ENCODE data around the gene CACNA1E.

The CACNA1E gene

GRCh38 chr1:181635110-181635509, 151.8 kb downstream of the CACNA1E start:
- DNase-seq (ENCODE audit: low spot score): no peak

DNA sequence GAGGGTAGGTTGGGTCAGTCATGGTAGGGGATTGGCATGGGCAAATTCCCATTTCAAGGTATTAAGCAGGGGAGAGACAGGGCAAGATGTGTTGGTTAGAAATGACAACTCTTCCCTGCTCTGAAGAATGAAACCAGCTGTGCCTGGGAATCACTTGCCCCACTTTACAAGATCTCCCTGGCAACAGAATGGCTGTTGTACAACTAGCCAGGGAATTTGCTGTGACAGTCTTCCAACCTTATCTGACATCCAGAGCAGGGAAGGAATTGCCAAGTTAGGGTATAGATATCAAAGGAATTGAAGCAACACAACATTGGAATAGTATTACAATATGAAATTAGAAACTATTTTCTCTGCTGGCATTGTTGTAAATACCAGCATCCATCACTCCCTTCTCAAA, 154.7 kb downstream of the CACNA1E start:
- DNase-seq (ENCODE audit: low spot score): no peak

DNA sequence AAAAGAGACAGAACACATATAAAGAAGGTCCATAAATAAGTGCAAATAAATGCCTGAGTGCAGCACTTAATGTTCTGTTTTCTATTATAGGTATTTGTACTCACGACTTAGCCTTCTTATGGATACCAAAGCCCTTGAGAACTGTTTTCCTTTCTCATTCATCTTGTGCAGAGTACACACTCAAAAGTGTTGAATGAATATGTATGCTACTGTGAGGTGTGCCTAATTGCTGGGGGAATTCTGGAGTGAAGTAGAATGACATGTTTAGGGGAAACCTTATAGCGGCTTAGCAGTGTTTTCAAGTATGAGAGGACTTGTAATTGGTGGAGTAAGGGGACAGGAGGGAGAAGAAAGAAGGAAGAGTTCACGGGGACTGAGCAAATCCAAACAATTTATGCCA, 157.6 kb downstream of the CACNA1E start:
- DNase-seq (ENCODE audit: low spot score): no peak

GRCh38 chr1:181643631-181644030, 160.3 kb downstream of the CACNA1E start:
- DNase-seq (ENCODE audit: low spot score): no peak

GRCh38 chr1:181645171-181645570, 161.9 kb downstream of the CACNA1E start:
- DNase-seq (ENCODE audit: low spot score): no peak

GRCh38 chr1:181646710-181647109, 163.4 kb downstream of the CACNA1E start:
- DNase-seq (ENCODE audit: low spot score): no peak

- DNase-seq (ENCODE audit: low spot score): no peak
Measured at GRCh38 chr1:181647314-181648035, 164.2 kb downstream of the CACNA1E start.

DNA sequence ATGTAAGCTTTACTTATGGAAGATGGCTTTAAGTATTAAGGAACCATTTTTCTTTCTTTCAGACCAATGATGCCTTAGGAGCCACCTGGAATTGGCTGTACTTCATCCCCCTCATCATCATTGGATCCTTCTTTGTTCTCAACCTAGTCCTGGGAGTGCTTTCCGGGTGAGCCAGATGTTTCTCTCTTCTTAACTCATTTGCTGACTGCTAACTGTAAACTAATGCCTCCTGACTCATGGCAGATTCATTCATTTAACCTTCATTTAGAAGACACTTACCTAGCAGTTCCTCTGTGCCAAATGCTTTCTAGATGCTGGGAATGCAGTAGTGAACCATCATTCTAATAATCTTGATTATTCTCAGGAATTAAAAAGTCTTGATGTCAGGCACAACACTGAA, 168.0 kb downstream of the CACNA1E start:
- DNase-seq (ENCODE audit: low spot score): no peak

DNA sequence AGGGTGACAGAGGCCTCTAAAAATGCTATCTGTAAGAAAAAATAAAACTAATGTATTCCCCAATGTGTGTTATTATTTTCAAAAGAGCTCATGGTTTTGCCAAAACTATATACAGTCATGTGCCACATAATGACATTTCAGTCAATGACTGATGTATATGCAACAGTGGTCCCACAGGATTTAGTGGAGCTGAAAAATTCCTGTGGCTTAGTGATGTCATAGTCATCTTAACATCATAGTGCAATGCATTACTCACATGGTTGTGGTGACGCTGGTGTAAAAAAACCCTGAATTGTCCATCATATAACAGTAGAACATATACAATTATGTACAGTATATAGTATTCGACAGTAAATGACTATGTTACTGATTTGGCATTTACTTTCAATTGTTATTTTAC, 172.4 kb downstream of the CACNA1E start:
- DNase-seq (ENCODE audit: low spot score): no peak

DNA sequence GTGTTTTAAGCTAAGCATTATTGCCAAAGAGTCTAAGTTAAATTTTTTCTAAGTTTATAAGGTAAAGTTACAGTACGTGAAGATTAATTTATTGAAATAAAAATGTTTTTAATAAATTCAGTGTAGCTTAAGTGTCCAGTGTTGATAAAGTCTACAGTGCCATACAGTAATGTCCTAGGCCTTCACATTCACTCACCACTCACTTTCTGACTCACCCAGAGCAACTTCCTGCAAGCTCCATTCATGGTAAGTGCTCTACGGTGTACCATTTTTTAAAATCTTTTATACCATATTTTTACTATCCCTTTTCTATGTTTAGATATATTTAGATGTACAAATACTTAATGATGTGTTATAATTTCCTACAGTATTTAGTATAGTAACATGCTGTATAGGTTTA, 173.2 kb downstream of the CACNA1E start:
- DNase-seq (ENCODE audit: low spot score): no peak

DNA sequence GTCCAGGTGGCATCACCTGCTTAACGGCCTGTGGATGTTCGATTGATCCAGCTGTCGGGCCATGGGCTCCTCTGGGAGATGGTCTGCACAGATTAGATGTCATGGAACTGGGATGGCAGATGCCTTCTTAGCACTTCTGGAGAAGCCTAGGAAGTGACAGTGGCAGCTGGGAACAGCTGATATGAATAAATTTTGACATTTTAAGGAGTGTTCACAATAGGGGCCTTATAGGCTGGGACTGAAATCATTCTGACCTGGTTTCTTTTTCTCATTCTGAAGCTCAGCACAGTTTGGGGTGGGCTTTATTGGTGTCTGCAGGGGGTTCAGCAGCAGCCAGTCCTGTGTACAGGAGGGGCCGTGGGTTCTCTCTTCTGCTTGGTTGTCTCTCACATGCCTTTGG, 175.3 kb downstream of the CACNA1E start:
- no peak for DNase-seq (ENCODE audit: low spot score)

DNA sequence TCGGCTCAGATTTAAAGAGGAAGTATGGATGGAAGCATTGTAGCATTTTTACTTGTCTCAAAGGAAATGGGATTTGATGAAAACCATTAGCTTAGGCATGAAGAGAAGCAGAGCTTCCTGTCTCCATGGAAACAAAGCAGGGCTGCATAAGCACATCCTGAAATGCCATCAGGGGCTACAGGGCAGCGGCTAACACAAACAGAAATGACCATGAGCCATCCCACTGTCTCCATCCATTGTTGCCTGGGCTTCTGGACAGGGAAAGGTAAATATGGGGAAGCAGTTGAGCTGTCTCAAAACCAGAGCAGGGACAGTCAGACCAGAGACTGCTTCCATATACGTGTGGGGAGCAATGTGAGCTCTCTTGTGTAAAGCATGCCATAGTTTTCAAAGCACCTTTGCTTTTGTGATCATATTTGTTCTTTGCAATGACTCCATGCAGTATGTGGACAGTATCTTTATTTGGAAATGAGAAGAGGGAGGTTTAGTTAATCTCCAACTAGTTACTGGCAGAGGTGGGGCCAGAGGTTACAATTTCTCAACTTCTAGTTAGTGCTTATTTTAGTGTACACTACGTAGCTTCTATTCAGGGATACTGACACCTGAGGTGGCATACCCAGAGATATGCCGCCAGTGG, 176.1 kb downstream of the CACNA1E start:
- no peak for DNase-seq (ENCODE audit: low spot score)

DNA sequence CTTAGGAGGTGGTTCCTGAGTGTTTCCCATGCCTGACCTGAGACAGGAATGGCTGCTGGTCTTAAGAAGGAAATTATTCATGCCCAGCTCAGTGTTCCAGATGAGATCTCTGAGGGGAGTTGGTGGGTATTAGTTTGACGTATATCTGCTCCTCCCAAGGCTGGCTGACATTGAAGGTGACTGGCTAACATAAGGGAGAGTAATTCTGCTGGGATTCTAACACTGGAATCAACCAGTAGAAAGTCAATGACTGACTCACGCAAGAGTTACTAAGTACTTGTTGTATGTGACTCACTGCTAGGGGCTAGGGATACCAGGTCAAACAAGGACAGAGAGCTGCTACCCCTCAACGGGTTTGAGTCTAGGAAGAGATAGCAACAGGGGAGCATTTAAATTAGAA, 177.3 kb downstream of the CACNA1E start:
- DNase-seq (ENCODE audit: low spot score): no peak

- no peak for DNase-seq (ENCODE audit: low spot score)
Measured at GRCh38 chr1:181661569-181661968, 178.3 kb downstream of the CACNA1E start.

DNA sequence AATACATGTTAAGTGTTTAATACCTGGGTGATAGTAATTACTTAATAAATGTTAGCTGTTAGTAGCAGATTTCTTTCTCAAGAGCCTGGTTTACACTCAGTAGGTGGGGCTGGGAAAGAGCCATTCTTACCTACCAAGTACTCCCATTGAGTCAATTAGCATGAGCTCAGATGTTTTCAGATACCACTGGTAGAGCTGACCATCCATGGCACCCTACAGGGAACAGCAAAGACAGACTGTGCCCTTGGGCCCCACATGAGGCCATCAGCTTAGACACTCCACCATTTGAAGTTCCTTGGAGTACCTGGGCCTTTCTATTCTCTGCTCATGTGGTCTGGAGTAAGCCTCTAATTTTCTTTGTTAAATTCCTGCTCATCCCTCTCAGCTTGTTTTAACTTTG, 179.3 kb downstream of the CACNA1E start:
- DNase-seq (ENCODE audit: low spot score): no peak

DNA sequence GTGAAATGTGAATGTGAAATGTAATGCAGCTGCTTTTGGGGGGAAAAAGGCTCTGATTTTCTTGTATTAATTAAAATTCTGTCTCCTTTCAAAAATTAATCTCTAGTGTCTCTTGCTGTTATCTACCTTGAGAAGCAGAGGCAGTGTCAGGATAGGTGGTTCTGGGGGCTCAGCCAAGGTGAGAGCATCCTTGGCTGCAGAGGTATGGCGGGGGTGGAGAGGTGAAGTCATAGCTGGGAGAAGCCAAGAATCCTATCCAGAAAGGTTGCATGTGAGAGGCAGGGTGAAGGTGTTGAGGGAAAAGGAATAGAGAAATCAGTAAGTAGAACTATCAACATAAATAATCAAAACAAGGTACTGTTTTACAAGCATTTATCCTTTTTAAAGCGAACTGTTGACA, 181.2 kb downstream of the CACNA1E start:
- DNase-seq (ENCODE audit: low spot score): no peak

DNA sequence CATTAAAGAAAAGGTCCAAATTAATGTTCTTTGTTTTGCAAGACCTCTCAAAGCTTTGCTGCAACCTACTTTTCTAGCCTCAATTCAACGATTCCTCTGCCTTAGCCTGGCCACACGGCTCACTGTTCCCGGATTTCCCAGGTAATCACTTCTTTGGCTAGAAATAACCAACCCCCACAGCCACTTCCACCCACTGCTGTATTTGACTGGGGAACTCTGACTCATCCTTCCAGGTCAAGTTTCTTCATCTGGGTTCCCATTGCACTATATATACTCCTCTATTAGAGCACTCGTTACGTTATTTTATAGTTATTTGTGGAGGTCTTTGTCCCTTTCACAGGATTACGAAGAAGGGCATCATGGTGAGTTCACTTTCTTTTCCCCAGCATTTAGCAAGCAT, 185.9 kb downstream of the CACNA1E start:
- DNase-seq (ENCODE audit: low spot score): no peak

- DNase-seq (ENCODE audit: low spot score): no peak
Measured at GRCh38 chr1:181674617-181675016, 191.3 kb downstream of the CACNA1E start.

DNA sequence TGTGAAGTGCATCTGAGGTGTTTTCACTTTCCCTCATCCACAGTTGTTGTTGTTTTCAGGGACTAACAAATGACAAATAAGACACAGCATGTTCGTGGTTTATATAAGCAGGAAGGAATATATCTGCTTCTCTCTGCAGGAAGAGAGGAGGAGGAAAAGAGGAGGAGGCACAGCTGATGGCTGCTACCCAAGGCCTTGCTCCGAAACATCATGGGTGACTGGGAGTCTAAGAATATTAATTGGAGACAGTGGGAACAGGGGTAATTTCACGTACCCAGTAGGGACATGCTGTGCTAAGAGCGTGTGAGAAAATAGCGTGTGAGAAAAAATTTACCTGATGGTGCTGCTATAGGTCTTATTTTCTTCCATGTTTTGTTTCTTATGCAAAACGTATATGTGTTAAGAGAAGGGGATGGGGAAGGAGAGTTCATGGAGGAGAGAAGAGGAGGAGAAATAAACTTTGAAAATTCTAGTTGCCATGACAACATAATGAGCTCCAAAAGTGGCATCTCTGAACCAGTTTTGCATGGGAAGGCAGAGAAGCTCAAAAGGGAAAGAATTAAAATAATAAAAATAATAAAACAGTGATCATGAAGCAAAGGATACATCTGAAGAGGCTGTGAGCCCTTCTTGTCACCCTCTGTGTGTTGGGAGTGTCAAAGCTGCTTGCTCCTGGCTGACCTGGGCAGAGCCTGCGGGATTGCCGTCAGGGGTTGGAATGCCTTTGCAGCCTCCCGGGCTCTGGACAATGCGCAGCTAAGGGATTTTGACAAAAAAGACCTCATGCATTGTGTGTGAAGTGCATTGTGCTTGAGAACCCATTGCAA, 192.0 kb downstream of the CACNA1E start:
- no peak for DNase-seq (ENCODE audit: low spot score)

DNA sequence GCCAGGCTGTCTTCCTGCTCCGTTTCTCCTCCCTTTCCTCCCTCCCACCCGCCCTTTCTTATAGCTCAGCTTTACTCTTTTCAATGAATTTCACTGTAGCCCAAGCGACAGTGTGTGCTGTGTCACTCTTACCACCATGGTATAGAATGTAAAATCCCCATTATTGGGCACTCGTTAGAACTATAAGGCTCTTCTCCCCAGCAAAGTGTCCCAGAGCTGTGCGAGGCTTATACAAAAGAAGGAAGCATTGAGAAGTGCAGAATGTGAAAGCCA, 192.5 kb downstream of the CACNA1E start:
- no peak for DNase-seq (ENCODE audit: low spot score)

DNA sequence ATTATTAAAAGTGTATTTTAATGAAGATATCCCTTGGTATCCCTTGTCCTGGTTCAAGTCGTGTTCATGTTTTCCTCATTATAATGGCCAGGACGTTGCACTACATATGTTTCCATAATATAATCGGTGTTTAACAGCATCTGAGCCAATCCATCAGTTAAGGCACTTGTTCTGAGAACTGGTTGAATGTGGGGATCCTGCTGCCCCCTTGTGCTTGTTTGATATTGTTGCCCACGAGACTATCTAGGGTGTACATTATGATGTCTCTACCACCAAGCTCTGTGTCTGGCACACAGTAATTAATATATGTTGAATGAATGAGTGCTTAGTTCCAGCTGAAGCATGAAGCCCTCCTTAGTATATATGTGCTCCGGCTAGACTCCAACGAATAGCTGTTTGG, 193.0 kb downstream of the CACNA1E start:
- DNase-seq (ENCODE audit: low spot score): no peak

GRCh38 chr1:181680332-181680731, 197.0 kb downstream of the CACNA1E start:
- DNase-seq (ENCODE audit: low spot score): no peak

- DNase-seq (ENCODE audit: low spot score): no peak
Measured at GRCh38 chr1:181680871-181681270, 197.6 kb downstream of the CACNA1E start.

Measured in CD4-positive, alpha-beta T cell treated with Interleukin-6 at 100 ng/mL for 8 hours (primary cell).